Left ventricle myocardium inferior (tissue), 1 donor: ENCODE results near the gene CCDC86. TPM values are rescaled to one million over a fixed set of nuclear protein-coding genes. Genes with fewer than 3 reads are reported as not detected.

ENCODE experiments used
- DNase-seq: peaks from one replicate; pipeline ENCODE4 v3.0.0-alpha.2; 2020
- H3K27ac ChIP-seq: fragments of 200-600 bp; replicated peaks from 2 replicates; pipeline ENCODE4 v1.8.0; 2021
- H3K27me3 ChIP-seq: fragments of 200-600 bp; 2 replicates; pipeline ENCODE4 v1.8.0; 2021; ENCODE audit warnings: low read depth
- H3K36me3 ChIP-seq: fragments of 200-600 bp; 2 replicates; pipeline ENCODE4 v1.8.0; 2021
- H3K4me1 ChIP-seq: fragments of 200-600 bp; 2 replicates; pipeline ENCODE4 v1.8.0; 2021
- H3K4me3 ChIP-seq: fragments of 200-600 bp; 2 replicates; pipeline ENCODE4 v1.8.0; 2021; ENCODE audit warnings: mild to moderate bottlenecking, moderate library complexity
- H3K9me3 ChIP-seq: fragments of 200-600 bp; replicated peaks from 2 replicates; pipeline ENCODE4 v1.8.0; 2021
- intact Hi-C: fragments of 100-400 bp; cut with micrococcal nuclease; formaldehyde crosslinking; loops from one replicate; pipeline ENCODE4 v1.11.0; 2022
- total RNA-seq: library from RNA; stranded (reverse); fragmentation: NEBNext Ultra II Directional; extraction: Animal tissue kit (Norgen Biotek cat#: 25700); gene quantifications from one replicate; pipeline ENCODE4 v1.2.1, GENCODE V29; 2021
- TF ChIP-seq, protein P1 (sequence below): fragments of 200-600 bp; IDR thresholded peaks from 2 replicates; pipeline ENCODE4 v1.8.0; 2021; ENCODE audit warnings: antibody characterized with exemption, mild to moderate bottlenecking, borderline replicate concordance
- donor health status: DM: no; HTN: yes; CAD: no; lungs with severe emphysema.

Gene CCDC86
- total RNA-seq, 1 donor from 2014 or later, result 9.3 TPM

DNA sequence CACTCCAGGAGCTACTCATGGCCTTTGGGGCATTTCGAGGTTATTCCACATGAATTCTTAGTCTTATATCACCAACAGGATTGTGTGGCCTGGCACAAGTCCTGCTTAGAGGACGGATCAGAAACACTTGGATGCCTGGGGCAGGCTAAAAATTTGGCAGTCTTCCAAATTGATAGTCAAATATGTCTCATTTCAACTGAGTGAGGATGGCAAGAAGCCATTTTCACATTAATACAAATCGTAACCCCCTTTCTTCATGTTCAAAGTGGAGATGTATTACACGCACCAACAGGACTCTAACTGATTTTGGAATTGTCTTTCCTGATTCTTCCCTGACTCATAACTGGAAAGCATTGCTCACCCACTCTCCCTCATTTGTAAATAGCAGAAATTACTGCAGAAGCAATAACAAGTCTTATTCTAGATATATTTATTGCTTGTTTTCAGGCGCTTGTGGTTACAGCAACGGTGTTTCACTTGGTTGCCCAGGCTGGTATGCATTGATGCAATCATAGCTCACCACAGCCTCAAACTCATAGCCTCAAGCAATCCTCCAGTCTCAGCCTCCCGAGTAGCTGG, 10.3 kb upstream of the CCDC86 start:
- H3K27ac ChIP-seq, result no peak overlapping the region
- no peaks in the 10 kb centered on the region for H3K27me3 ChIP-seq
- H3K4me1 ChIP-seq, result peaks cover 8% of the 10 kb centered on the region
- H3K36me3 ChIP-seq, result no peaks in the 10 kb centered on the region
- intact Hi-C loops, result loop anchor here (5.0 kb wide), 1 partner anchor 66 kb away; no protein-coding TSS in a partner anchor
- TF ChIP-seq, protein P1, sequence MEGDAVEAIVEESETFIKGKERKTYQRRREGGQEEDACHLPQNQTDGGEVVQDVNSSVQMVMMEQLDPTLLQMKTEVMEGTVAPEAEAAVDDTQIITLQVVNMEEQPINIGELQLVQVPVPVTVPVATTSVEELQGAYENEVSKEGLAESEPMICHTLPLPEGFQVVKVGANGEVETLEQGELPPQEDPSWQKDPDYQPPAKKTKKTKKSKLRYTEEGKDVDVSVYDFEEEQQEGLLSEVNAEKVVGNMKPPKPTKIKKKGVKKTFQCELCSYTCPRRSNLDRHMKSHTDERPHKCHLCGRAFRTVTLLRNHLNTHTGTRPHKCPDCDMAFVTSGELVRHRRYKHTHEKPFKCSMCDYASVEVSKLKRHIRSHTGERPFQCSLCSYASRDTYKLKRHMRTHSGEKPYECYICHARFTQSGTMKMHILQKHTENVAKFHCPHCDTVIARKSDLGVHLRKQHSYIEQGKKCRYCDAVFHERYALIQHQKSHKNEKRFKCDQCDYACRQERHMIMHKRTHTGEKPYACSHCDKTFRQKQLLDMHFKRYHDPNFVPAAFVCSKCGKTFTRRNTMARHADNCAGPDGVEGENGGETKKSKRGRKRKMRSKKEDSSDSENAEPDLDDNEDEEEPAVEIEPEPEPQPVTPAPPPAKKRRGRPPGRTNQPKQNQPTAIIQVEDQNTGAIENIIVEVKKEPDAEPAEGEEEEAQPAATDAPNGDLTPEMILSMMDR, result no peak
- DNase-seq, result no peak
- no peaks in the 10 kb centered on the region for H3K9me3 ChIP-seq
- H3K4me3 ChIP-seq, result no peak overlapping the region

- no peak for DNase-seq
- intact Hi-C loops, result loop anchor here (5.0 kb wide), 1 partner anchor 62 kb away; no protein-coding TSS in a partner anchor
- H3K27ac ChIP-seq, result peak overlapping the region; percentile 16
Observed at GRCh38 chr11:60834742-60835533, 7.0 kb upstream of the CCDC86 start.

GRCh38 chr11:60835534-60835846, 6.4 kb upstream of the CCDC86 start:
- Histone ChIP-seq H3K27ac (no peak overlapping the region), H3K27me3 (no peaks in the 10 kb centered on the region), H3K4me1 (peaks cover 15% of the 10 kb centered on the region), H3K9me3 (no peaks in the 10 kb centered on the region), H3K4me3 (no peak overlapping the region), H3K36me3 (no peaks in the 10 kb centered on the region)
- intact Hi-C loops, result no loop called here
- TF ChIP-seq, protein P1, result no peak
- no peak for DNase-seq

More at GRCh38 chr11:60834742-60835533, 7.0 kb upstream of the CCDC86 start:
- Histone ChIP-seq H3K36me3 (no peaks in the 10 kb centered on the region), H3K4me3 (no peak overlapping the region), H3K4me1 (peaks cover 10% of the 10 kb centered on the region), H3K9me3 (no peaks in the 10 kb centered on the region), H3K27me3 (no peaks in the 10 kb centered on the region)
- TF ChIP-seq, protein P1, result no peak

GRCh38 chr11:60836866-60837515, 4.9 kb upstream of the CCDC86 start:
- no peaks in the 10 kb centered on the region for H3K27me3 ChIP-seq
- no peaks in the 10 kb centered on the region for H3K36me3 ChIP-seq
- no peak overlapping the region for H3K27ac ChIP-seq
- DNase-seq, result no peak
- no peak overlapping the region for H3K4me3 ChIP-seq
- H3K9me3 ChIP-seq, result no peaks in the 10 kb centered on the region
- intact Hi-C loops, result no loop called here
- H3K4me1 ChIP-seq, result peaks cover 19% of the 10 kb centered on the region
- TF ChIP-seq, protein P1, result no peak

DNA sequence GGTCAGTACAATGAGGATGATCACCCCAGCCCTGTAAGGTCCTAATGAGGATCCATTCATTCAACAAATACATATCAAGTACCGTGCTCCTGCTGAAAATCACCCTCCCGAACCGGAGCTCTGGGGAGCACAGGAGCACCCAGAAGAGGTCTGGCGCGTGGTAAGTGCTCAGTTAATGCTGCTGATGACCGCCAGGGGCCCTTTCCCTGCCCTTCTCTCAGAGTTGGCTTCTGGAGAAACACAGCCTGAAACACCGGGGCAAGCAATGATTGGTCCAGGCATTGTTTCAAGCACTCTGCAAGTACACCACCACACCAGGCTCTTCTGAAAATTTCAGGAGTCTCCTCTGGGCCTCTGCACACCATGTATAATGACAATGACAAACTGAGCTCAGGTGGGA, 3.8 kb upstream of the CCDC86 start:
- H3K4me3 ChIP-seq, result no peak overlapping the region
- H3K36me3 ChIP-seq, result no peaks in the 10 kb centered on the region
- no peak overlapping the region for H3K27ac ChIP-seq
- TF ChIP-seq, protein P1, result peak; percentile 34
- peaks cover 31% of the 10 kb centered on the region for H3K4me1 ChIP-seq
- intact Hi-C loops, result no loop called here
- DNase-seq, result no peak
- H3K27me3 ChIP-seq, result no peaks in the 10 kb centered on the region
- no peaks in the 10 kb centered on the region for H3K9me3 ChIP-seq
